ENCODE data around the gene CNDP1.

The CNDP1 gene

GRCh38 chr18:74506448-74507084 is 27.7 kb upstream of the CNDP1 start:
- no peak for DNase-seq (ENCODE audit: low spot score)

- DNase-seq (ENCODE audit: low spot score): no peak
These were observed 27.0 kb upstream of the CNDP1 start for GRCh38 chr18:74507097-74507881.

GRCh38 chr18:74507927-74508326 is 26.4 kb upstream of the CNDP1 start:
- no peak for DNase-seq (ENCODE audit: low spot score)

GRCh38 chr18:74508366-74508765 is 25.9 kb upstream of the CNDP1 start:
- DNase-seq (ENCODE audit: low spot score): no peak

- DNase-seq (ENCODE audit: low spot score): no peak
These were observed 25.5 kb upstream of the CNDP1 start for GRCh38 chr18:74508821-74509225.

- no peak for DNase-seq (ENCODE audit: low spot score)
These were observed 24.2 kb upstream of the CNDP1 start for GRCh38 chr18:74509856-74510769.

GRCh38 chr18:74510770-74511095 is 23.6 kb upstream of the CNDP1 start:
- no peak for DNase-seq (ENCODE audit: low spot score)

- DNase-seq (ENCODE audit: low spot score): no peak
These were observed 22.5 kb upstream of the CNDP1 start for GRCh38 chr18:74511823-74512222.

GRCh38 chr18:74512321-74513053 is 21.8 kb upstream of the CNDP1 start:
- DNase-seq (ENCODE audit: low spot score): no peak

GRCh38 chr18:74513149-74513882 is 21.0 kb upstream of the CNDP1 start:
- no peak for DNase-seq (ENCODE audit: low spot score)

GRCh38 chr18:74513883-74514205 is 20.5 kb upstream of the CNDP1 start:
- no peak for DNase-seq (ENCODE audit: low spot score)

- DNase-seq (ENCODE audit: low spot score): no peak
These were observed 19.3 kb upstream of the CNDP1 start for GRCh38 chr18:74514860-74515495.

GRCh38 chr18:74515620-74516231 is 18.6 kb upstream of the CNDP1 start:
- DNase-seq (ENCODE audit: low spot score): no peak

- no peak for DNase-seq (ENCODE audit: low spot score)
These were observed 17.7 kb upstream of the CNDP1 start for GRCh38 chr18:74516271-74517235.

- no peak for DNase-seq (ENCODE audit: low spot score)
These were observed 17.1 kb upstream of the CNDP1 start for GRCh38 chr18:74517236-74517630.

GRCh38 chr18:74518456-74519295 is 15.6 kb upstream of the CNDP1 start:
- no peak for DNase-seq (ENCODE audit: low spot score)

- no peak for DNase-seq (ENCODE audit: low spot score)
These were observed 14.8 kb upstream of the CNDP1 start for GRCh38 chr18:74519320-74520095.
